Liver (tissue), 9 donors: Measurements from ENCODE around the gene RASAL2. TPM values are rescaled to one million over a fixed set of nuclear protein-coding genes. Genes with fewer than 3 reads are reported as not detected.

ENCODE experiments used
- DNase-seq: peaks from one replicate; pipeline ENCODE4 v3.0.0-alpha.2; 2017; ENCODE audit warnings: low spot score
- H3K27ac ChIP-seq, 2 donors: one replicate each; pipeline ENCODE4 v1.7.0; 2013; ENCODE audit warnings: inconsistent platforms in 2 of 2, low read length in 2 of 2, control low read depth in 1 of 2, low read depth in 1 of 2, mild to moderate bottlenecking in 1 of 2
- H3K27me3 ChIP-seq, 4 donors: one replicate each; pipeline versions ENCODE4 v1.6.1 to v1.7.0; 2013; ENCODE audit warnings: low read length in 3 of 4, inconsistent platforms in 1 of 4, mild to moderate bottlenecking in 1 of 4, moderate library complexity in 1 of 4; ENCODE audit not compliant: control insufficient read depth in 4 of 4, insufficient read depth in 4 of 4
- H3K36me3 ChIP-seq, 4 donors: one replicate each; pipeline versions ENCODE4 v1.6.1 to v1.7.0; 2013; ENCODE audit warnings: low read length in 3 of 4, mild to moderate bottlenecking in 3 of 4, low read depth in 1 of 4, moderate library complexity in 1 of 4; ENCODE audit not compliant: control insufficient read depth in 4 of 4, insufficient read depth in 3 of 4
- H3K4me1 ChIP-seq, 4 donors: one replicate each; pipeline versions ENCODE4 v1.6.1 to v1.7.0; 2013; ENCODE audit warnings: low read length in 3 of 4, mild to moderate bottlenecking in 3 of 4, moderate library complexity in 1 of 4; ENCODE audit not compliant: control insufficient read depth in 4 of 4, insufficient read depth in 4 of 4
- H3K4me3 ChIP-seq, 3 donors: one replicate each; pipeline versions ENCODE4 v1.6.1 to v1.7.0; 2013; ENCODE audit warnings: low read length in 3 of 3, control low read depth in 1 of 3, low read depth in 1 of 3, mild to moderate bottlenecking in 1 of 3
- H3K9ac ChIP-seq, 2 donors: one replicate each; pipeline ENCODE4 v1.7.0; 2013; ENCODE audit warnings: low read length in 2 of 2, mild to moderate bottlenecking in 2 of 2, moderate library complexity in 2 of 2, control low read depth in 1 of 2, low read depth in 1 of 2
- H3K9me3 ChIP-seq, 4 donors: one replicate each; pipeline versions ENCODE4 v1.6.1 to v1.7.0; 2013; ENCODE audit warnings: low read length in 3 of 4; ENCODE audit not compliant: control insufficient read depth in 4 of 4
- ATF3 ChIP-seq: IDR thresholded peaks from 2 replicates; pipeline ENCODE4 v1.6.1; 2016; ENCODE audit warnings: antibody characterized with exemption
- CTCF ChIP-seq: fragments of 150-350 bp; IDR thresholded peaks from 2 replicates; pipeline ENCODE4 v1.5.1; 2017; ENCODE audit warnings: improper control_type of control experiment, low read depth, low read length; ENCODE audit not compliant: missing input control
- FOXA1 ChIP-seq: IDR thresholded peaks from 2 replicates; pipeline ENCODE4 v1.6.1; 2016; ENCODE audit warnings: antibody characterized with exemption
- GABPA ChIP-seq, 2 donors: IDR thresholded peaks in 1 of 2; conservative IDR thresholded peaks in 1 of 2; 2 replicates each; pipeline ENCODE4 v1.6.1; 2016; ENCODE audit warnings: antibody characterized with exemption in 2 of 2, mild to moderate bottlenecking in 1 of 2, moderate library complexity in 1 of 2
- HNF4A ChIP-seq, 2 donors: conservative IDR thresholded peaks; 2 replicates each; pipeline ENCODE4 v1.6.1; 2016; ENCODE audit warnings: antibody characterized with exemption in 2 of 2, mild to moderate bottlenecking in 2 of 2
- JUND ChIP-seq, 2 donors: IDR thresholded peaks; 2 replicates each; pipeline ENCODE4 v1.6.1; 2016; ENCODE audit warnings: antibody characterized with exemption in 2 of 2
- MAX ChIP-seq: IDR thresholded peaks from 2 replicates; pipeline ENCODE4 v1.6.1; 2016; ENCODE audit warnings: antibody characterized with exemption
- NR2F2 ChIP-seq: IDR thresholded peaks from 2 replicates; pipeline ENCODE4 v1.6.1; 2016; ENCODE audit warnings: antibody characterized with exemption
- RAD21 ChIP-seq, 2 donors: IDR thresholded peaks; 2 replicates each; pipeline ENCODE4 v1.6.1; 2016; ENCODE audit warnings: antibody characterized with exemption in 2 of 2, mild to moderate bottlenecking in 2 of 2
- REST ChIP-seq: IDR thresholded peaks from 2 replicates; pipeline ENCODE4 v1.6.1; 2016; ENCODE audit warnings: antibody characterized with exemption, mild to moderate bottlenecking
- RXRA ChIP-seq, 2 donors: IDR thresholded peaks; 2 replicates each; pipeline ENCODE4 v1.6.1; 2017 to 2018; ENCODE audit warnings: antibody characterized with exemption in 2 of 2, mild to moderate bottlenecking in 1 of 2
- SP1 ChIP-seq: IDR thresholded peaks from 2 replicates; pipeline ENCODE4 v1.6.1; 2018; ENCODE audit warnings: antibody characterized with exemption, mild to moderate bottlenecking
- TAF1 ChIP-seq: conservative IDR thresholded peaks from 2 replicates; pipeline ENCODE4 v1.6.1; 2016; ENCODE audit warnings: antibody characterized with exemption, mild to moderate bottlenecking
- ZBTB33 ChIP-seq: IDR thresholded peaks from 2 replicates; pipeline ENCODE4 v1.6.1; 2016; ENCODE audit warnings: antibody characterized with exemption
- WGBS: extraction: QIAGEN DNeasy Blood & Tissue Kit; methylation state at CpG from one replicate; pipeline ENCODE4 v1.1.7; 2013; 5-methylcytosine and 5-hydroxymethylcytosine counted together
- polyA plus RNA-seq, 2 donors: library from polyadenylated mRNA; stranded (reverse) in 1 of 2; unstranded in 1 of 2; fragments of 200-250 nt in 1 of 2; fragments of >200 nt in 1 of 2; fragmentation: Nextera tagmentation in 1 of 2; extraction: Ambion mirVana in 1 of 2; gene quantifications; one replicate each; pipeline versions ENCODE4 v1.2.1 to v1.2.3, GENCODE V29; 2013 to 2015
- total RNA-seq, 2 donors: library from RNA; depleted of rRNA; stranded (reverse); fragments of >200 nt; gene quantifications; one replicate each; pipeline ENCODE4 v1.2.3, GENCODE V29; 2014
- donor health status: healthy.
- donor health status: healthy.
- donor health status: healthy.
- donor health status: healthy.
- donor health status: healthy.

The RASAL2 gene
- total and polyA plus RNA-seq, 4 donors, result 1.8 to 8.1 (median 4.1) TPM

GRCh38 chr1:178188306-178188705 lies 94.4 kb downstream of the RASAL2 start:
- 67% methylated on average over 3 of the region's 3 CpGs for WGBS
- DNase-seq, result no peak
- Histone ChIP-seq H3K27ac (no peak overlapping the region), H3K9me3 (no peaks in the 10 kb centered on the region), H3K4me1 (peaks cover 0 to 6% (median 5%) of the 10 kb centered on the region in 4 donors), H3K4me3 (no peak overlapping the region), H3K36me3 (no peaks in the 10 kb centered on the region), H3K9ac (no peak overlapping the region), H3K27me3 (no peaks in the 10 kb centered on the region)
- TF ChIP-seq SP1, result no peak
- TF ChIP-seq MAX, result no peak
- TF ChIP-seq RAD21 (IDR thresholded peaks at IDR 0.05), result no peak
- TF ChIP-seq RXRA (IDR thresholded peaks at IDR 0.05), result no peak
- TF ChIP-seq NR2F2, result no peak
- TF ChIP-seq JUND (IDR thresholded peaks at IDR 0.05), result no peak
- no peak for TF ChIP-seq GABPA (IDR thresholded peaks at IDR 0.05 in 1 of 2, conservative IDR thresholded peaks at IDR 0.05 in 1 of 2)
- TF ChIP-seq FOXA1, result no peak
- TF ChIP-seq CTCF, result no peak
- no peak for TF ChIP-seq HNF4A (conservative IDR thresholded peaks at IDR 0.05)
- no peak for TF ChIP-seq REST
- no peak for TF ChIP-seq ATF3
- no peak for TF ChIP-seq ZBTB33
- no peak for TF ChIP-seq TAF1

- peaks cover 0 to 6% (median 5%) of the 10 kb centered on the region in 4 donors for H3K4me1 ChIP-seq
- no peak overlapping the region for H3K27ac ChIP-seq
- TF ChIP-seq RAD21 (IDR thresholded peaks at IDR 0.05) (peak; percentile 69 to 83), NR2F2 (no peak), CTCF (peak; percentile 37)
- H3K4me3 ChIP-seq, result no peak overlapping the region
- H3K27me3 ChIP-seq, result no peaks in the 10 kb centered on the region
- no peaks in the 10 kb centered on the region for H3K36me3 ChIP-seq
- H3K9me3 ChIP-seq, result no peaks in the 10 kb centered on the region
- 78% methylated on average over 3 of the region's 3 CpGs for WGBS
- H3K9ac ChIP-seq, result no peak overlapping the region
- no peak for DNase-seq
Observed at GRCh38 chr1:178189814-178190213, 95.9 kb downstream of the RASAL2 start.
